GM12878 (cell line): Measurements from ENCODE around the gene OPCML.

Experiments used
- CHD2 ChIP-seq: IDR thresholded peaks from 2 replicates; pipeline ENCODE4 v1.6.1; 2011; ENCODE audit warnings: low read depth, low read length, improper control_type of control experiment, borderline replicate concordance
- POLR2A ChIP-seq: IDR thresholded peaks from 2 replicates; pipeline ENCODE4 v1.6.1; 2011; ENCODE audit warnings: low read depth, mild to moderate bottlenecking, low read length
- RCOR1 ChIP-seq: conservative IDR thresholded peaks from 2 replicates; pipeline ENCODE4 v1.6.1; 2012; ENCODE audit warnings: low read depth, low read length, improper control_type of control experiment
- RFX5 ChIP-seq: IDR thresholded peaks from 2 replicates; pipeline ENCODE4 v1.6.1; 2011; ENCODE audit warnings: low read depth, low read length, improper control_type of control experiment
- TF ChIP-seq, protein P1 (sequence below), 3 experiments: IDR thresholded peaks in 2 of 3; conservative IDR thresholded peaks in 1 of 3; 2 replicates each; pipeline ENCODE4 v1.5.1; 2011; ENCODE audit warnings: low read depth in 3 of 3, low read length in 3 of 3, mild to moderate bottlenecking in 3 of 3, control low read depth in 2 of 3, moderate library complexity in 2 of 3, inconsistent platforms in 1 of 3, mixed read lengths in 1 of 3; ENCODE audit not compliant: control insufficient read depth in 2 of 3, insufficient read depth in 1 of 3; ENCODE audit errors: extremely low read depth in 1 of 3

DNA sequence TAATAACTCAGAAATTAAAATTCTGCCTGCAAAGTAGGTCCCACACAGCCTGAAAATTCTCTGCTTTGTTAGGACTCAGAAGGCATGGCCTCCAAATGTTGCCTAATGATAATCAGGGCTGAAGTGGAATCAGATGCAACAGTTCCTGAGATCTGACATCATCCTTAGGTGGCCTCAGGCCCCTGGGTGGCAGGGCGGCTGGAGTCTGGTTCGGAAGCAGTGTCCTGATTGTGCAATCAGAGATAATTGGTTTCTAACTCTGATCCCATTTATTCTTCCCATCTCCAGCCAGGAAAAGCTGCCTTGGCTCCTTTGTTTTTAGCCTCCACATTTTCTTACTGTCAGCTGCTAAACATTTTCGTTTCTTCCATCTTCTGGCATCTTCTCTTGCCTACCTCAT, 399.3 kb downstream of the OPCML start:
- TF ChIP-seq RCOR1 (no peak), POLR2A (no peak), RFX5 (no peak), CHD2 (no peak)
- TF ChIP-seq, protein P1, sequence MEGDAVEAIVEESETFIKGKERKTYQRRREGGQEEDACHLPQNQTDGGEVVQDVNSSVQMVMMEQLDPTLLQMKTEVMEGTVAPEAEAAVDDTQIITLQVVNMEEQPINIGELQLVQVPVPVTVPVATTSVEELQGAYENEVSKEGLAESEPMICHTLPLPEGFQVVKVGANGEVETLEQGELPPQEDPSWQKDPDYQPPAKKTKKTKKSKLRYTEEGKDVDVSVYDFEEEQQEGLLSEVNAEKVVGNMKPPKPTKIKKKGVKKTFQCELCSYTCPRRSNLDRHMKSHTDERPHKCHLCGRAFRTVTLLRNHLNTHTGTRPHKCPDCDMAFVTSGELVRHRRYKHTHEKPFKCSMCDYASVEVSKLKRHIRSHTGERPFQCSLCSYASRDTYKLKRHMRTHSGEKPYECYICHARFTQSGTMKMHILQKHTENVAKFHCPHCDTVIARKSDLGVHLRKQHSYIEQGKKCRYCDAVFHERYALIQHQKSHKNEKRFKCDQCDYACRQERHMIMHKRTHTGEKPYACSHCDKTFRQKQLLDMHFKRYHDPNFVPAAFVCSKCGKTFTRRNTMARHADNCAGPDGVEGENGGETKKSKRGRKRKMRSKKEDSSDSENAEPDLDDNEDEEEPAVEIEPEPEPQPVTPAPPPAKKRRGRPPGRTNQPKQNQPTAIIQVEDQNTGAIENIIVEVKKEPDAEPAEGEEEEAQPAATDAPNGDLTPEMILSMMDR (IDR thresholded peaks at IDR 0.05 in 2 of 3, conservative IDR thresholded peaks at IDR 0.05 in 1 of 3; ENCODE audit: control insufficient read depth in 2 of 3, extremely low read depth in 1 of 3, insufficient read depth in 1 of 3, low read depth in 3 of 3, low read length in 3 of 3) = no peak
